HEK293T (cell line): ENCODE results near the gene FBXO11.

ENCODE experiments used
- CTCF ChIA-PET: fragments of 350-600 bp; formaldehyde crosslinking; extraction: SDS; loops from one replicate; lab custom pipeline; 2021; ENCODE audit warnings: antibody characterized with exemption, inconsistent platforms; lab: Yijun Ruan, JAX
- POLR2A ChIA-PET: fragments of 350-600 bp; formaldehyde crosslinking; extraction: SDS; loops from one replicate; lab custom pipeline; 2020; ENCODE audit warnings: antibody characterized with exemption, inconsistent platforms; lab: Yijun Ruan, JAX
- DNase-seq: peaks from one replicate; pipeline ENCODE4 v3.0.0; 2012; ENCODE audit warnings: mixed read lengths; ENCODE audit errors: extremely low spot score
- ARNT ChIP-seq: fragments of 450-650 bp; IDR thresholded peaks from 2 replicates; pipeline ENCODE4 v1.6.1; 2017; ENCODE audit warnings: mild to moderate bottlenecking
- BHLHE40 ChIP-seq: fragments of 450-650 bp; IDR thresholded peaks from 2 replicates; pipeline ENCODE4 v1.6.1; 2016; ENCODE audit warnings: mild to moderate bottlenecking, moderate library complexity, borderline replicate concordance
- CTBP1 ChIP-seq: fragments of 450-650 bp; IDR thresholded peaks from 2 replicates; pipeline ENCODE4 v1.6.1; 2016; ENCODE audit warnings: borderline replicate concordance
- ELF4 ChIP-seq: fragments of 450-650 bp; IDR thresholded peaks from 2 replicates; pipeline ENCODE4 v1.6.1; 2017; ENCODE audit warnings: antibody characterized with exemption
- FOXA1 ChIP-seq: fragments of 450-650 bp; IDR thresholded peaks from 2 replicates; pipeline ENCODE4 v1.6.1; 2016; ENCODE audit warnings: mild to moderate bottlenecking
- FOXK2 ChIP-seq: fragments of 450-650 bp; IDR thresholded peaks from 2 replicates; pipeline ENCODE4 v1.6.1; 2016; ENCODE audit warnings: mild to moderate bottlenecking
- FOXM1 ChIP-seq: fragments of 450-650 bp; IDR thresholded peaks from 2 replicates; pipeline ENCODE4 v1.6.1; 2017; ENCODE audit warnings: mild to moderate bottlenecking, borderline replicate concordance
- HDGF ChIP-seq: fragments of 450-650 bp; IDR thresholded peaks from 2 replicates; pipeline ENCODE4 v1.6.1; 2017; ENCODE audit warnings: antibody characterized with exemption, borderline replicate concordance
- L3MBTL2 ChIP-seq: fragments of 450-650 bp; conservative IDR thresholded peaks from 2 replicates; pipeline ENCODE4 v1.6.1; 2016; ENCODE audit warnings: mild to moderate bottlenecking
- LEF1 ChIP-seq: fragments of 450-650 bp; IDR thresholded peaks from 2 replicates; pipeline ENCODE4 v1.6.1; 2017; ENCODE audit warnings: mild to moderate bottlenecking, borderline replicate concordance
- NFRKB ChIP-seq: fragments of 450-650 bp; IDR thresholded peaks from 2 replicates; pipeline ENCODE4 v1.6.1; 2016; ENCODE audit warnings: mild to moderate bottlenecking, moderate library complexity
- PKNOX1 ChIP-seq: fragments of 450-650 bp; IDR thresholded peaks from 2 replicates; pipeline ENCODE4 v1.6.1; 2016
- SP1 ChIP-seq: fragments of 450-650 bp; IDR thresholded peaks from 2 replicates; pipeline ENCODE4 v1.6.1; 2017
- SUZ12 ChIP-seq: fragments of 450-650 bp; IDR thresholded peaks from 2 replicates; pipeline ENCODE4 v1.6.1; 2016; ENCODE audit warnings: mild to moderate bottlenecking
- TARDBP ChIP-seq: fragments of 450-650 bp; IDR thresholded peaks from 2 replicates; pipeline ENCODE4 v1.6.1; 2016
- ZNF384 ChIP-seq: fragments of 450-650 bp; IDR thresholded peaks from 2 replicates; pipeline ENCODE4 v1.6.1; 2016

Gene FBXO11

GRCh38 chr2:47782381-47782670 is 124.0 kb downstream of the FBXO11 start:
- CTCF ChIA-PET = interaction anchor here (1.0 kb wide), 1 partner anchor 127 kb away, joined by 5 read pairs; no protein-coding TSS in a partner anchor
- no peak for DNase-seq
- TF ChIP-seq FOXM1 (no peak), ZNF384 (no peak), HDGF (no peak), FOXA1 (no peak), FOXK2 (no peak), PKNOX1 (no peak), BHLHE40 (no peak), ELF4 (no peak), SUZ12 (no peak), L3MBTL2 (no peak; the same call in 1 of the 2 replicates), ARNT (no peak), SP1 (no peak), NFRKB (no peak)
- POLR2A ChIA-PET = interaction anchor here (1.0 to 2.0 kb wide), 5 partner anchors 9 to 247 kb away, joined by 5 to 11 read pairs (median 7); no protein-coding TSS in a partner anchor

DNA sequence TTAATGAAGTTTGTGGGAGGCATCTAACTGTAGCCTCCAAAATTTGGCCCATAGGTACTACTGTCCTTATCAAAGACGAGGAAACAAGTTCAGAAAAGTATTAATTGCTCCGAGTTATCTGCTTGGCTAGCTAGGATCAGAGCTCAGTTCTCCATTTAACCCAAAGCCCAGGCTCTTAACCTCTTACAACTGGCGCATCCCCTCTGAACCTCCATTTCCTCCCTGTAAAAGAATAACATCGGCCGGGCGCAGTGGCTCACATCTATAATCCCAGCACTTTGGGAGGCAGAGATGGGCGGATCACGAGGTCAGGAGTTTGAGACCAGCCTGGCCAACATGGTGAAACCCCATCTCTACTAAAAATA is 126.9 kb downstream of the FBXO11 start:
- no peak for DNase-seq
- POLR2A ChIA-PET = no interaction called here
- TF ChIP-seq ZNF384 (no peak), ELF4 (no peak)
- CTCF ChIA-PET = no interaction called here

DNA sequence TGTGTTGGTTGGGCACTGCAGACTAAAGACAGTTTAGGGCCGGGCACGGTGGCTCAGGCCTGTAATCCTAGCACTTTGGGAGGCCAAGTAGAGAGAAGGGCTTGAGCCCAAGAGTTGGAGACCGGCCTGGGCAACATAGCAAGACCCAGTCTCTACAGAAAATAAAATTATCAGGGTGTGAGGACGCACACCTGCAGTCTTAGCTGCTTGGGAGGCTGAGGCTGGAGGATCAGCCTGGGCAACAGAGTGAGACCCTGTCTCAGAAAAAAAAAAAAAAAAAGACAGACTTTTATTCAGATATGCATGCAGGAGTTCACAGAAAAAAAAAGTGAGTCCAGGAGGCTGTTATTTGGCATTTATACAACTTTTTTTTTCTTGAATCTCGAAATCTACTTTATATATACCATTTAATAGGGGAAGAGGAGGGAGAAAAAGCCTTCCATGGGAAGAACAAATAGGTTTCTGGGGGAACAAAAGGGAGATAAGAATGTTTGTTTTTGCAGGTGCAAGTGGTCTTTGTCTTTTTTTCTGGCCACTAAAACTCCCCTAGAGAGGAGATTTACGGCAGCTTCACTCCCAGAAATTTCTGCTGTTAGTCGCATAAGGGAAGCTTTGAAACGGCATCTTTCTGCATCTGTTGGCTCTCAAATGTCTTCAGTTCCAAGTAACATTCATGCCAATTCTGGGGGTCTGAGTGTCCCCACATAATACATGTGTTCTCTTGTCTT is 127.4 kb downstream of the FBXO11 start:
- CTCF ChIA-PET = no interaction called here
- TF ChIP-seq ELF4 (no peak), PKNOX1 (no peak), FOXK2 (no peak), BHLHE40 (no peak), LEF1 (no peak), ZNF384 (no peak), ARNT (no peak), HDGF (no peak), NFRKB (no peak), FOXA1 (no peak), CTBP1 (no peak), TARDBP (no peak), SUZ12 (no peak), SP1 (no peak), FOXM1 (no peak), L3MBTL2 (no peak)
- DNase-seq = no peak
- POLR2A ChIA-PET = no interaction called here

DNA sequence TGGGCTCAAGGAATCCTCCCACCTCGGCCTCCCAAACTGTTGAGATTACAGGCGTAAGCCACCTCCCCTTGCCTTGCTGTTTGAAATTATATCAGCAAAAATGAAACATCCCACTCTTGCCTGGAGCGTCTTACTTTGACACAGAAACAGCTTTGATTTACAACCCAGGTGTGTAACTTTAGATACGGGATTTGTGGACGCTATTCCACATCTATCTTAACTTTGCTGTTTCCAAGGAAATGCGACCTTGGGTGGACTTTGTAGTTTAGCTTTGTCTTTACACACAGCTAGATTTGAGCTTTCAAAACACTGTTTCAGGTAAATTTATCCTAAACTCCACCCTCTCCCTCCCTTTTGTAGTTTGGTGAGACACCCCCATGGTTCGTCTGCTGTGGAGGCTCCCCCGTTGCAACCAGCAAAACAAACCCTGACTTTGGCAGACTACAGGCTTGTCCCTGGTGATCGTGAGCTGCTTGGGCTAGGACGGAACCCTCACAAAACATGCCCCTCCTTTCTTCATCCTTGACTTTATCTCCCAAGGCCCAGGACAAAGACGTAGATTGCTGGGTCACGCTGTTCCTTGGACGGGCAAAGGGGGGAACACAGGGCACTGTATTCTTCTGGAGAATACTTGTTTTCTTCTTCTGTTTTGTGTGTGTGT is 128.9 kb downstream of the FBXO11 start:
- ChIA-PET CTCF (interaction anchor here (1.3 kb wide), 1 partner anchor 10 kb away, joined by 4 read pairs; no protein-coding TSS in a partner anchor), POLR2A (no interaction called here)
- no peak for DNase-seq
- TF ChIP-seq LEF1 (no peak), SUZ12 (no peak), NFRKB (no peak), ELF4 (no peak), L3MBTL2 (no peak), ZNF384 (no peak), BHLHE40 (no peak), FOXK2 (no peak), FOXA1 (no peak), PKNOX1 (no peak), CTBP1 (no peak), TARDBP (no peak), ARNT (no peak), SP1 (no peak), HDGF (no peak), FOXM1 (no peak)

DNA sequence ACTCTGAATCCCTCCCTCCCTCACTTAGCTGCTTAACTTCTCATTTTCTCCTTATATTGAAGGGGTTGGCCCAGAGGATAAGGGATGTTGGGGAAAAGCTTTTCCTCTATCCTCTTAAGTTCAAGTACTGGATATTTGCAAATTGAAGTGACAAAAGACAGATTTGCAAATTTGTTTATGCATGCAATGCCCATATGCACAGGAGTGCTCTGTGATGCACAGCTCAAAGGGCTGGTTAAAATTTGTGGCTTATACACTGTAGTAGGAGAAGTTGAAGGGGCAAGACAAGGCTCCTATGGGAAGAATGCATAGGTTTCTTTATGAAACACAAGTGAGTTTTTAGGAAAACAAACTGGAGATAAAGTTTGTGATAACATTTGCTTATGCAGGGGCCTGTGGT is 131.7 kb downstream of the FBXO11 start:
- POLR2A ChIA-PET = interaction anchor here (2.4 kb wide), 1 partner anchor 8 kb away, joined by 11 read pairs; the partner anchor contains the start of gene MSH6
- no peak for DNase-seq
- CTCF ChIA-PET = no interaction called here
- TF ChIP-seq FOXA1 (no peak), BHLHE40 (no peak), TARDBP (no peak), ELF4 (no peak), CTBP1 (no peak), NFRKB (no peak), FOXK2 (no peak), ZNF384 (no peak), SP1 (no peak), PKNOX1 (no peak), SUZ12 (no peak), HDGF (no peak), L3MBTL2 (no peak), ARNT (no peak), LEF1 (no peak), FOXM1 (no peak)
